Measurements from ENCODE around the gene TSPAN33. TPM values are rescaled to one million over a fixed set of nuclear protein-coding genes. Genes with fewer than 3 reads are reported as not detected.
"Not testable (repeated sequence)": the region's sequence is repeated elsewhere in the genome, so short reads cannot be mapped to it uniquely, and the experiment has no call there.

Gene TSPAN33
- total RNA-seq, 1 donor from 2014 or later = 1.3 TPM

- Histone ChIP-seq H3K4me3 (ENCODE audit: low read depth, low read length) (no peak overlapping the region), H3K27me3 (ENCODE audit: control insufficient read depth, insufficient read depth, low read length) (no peaks in the 10 kb centered on the region), H3K36me3 (ENCODE audit: control insufficient read depth, insufficient read depth, low read length) (no peaks in the 10 kb centered on the region)
- no peak for TF ChIP-seq CTCF (IDR thresholded peaks at IDR 0.05; ENCODE audit: insufficient read depth, low read length, severe bottlenecking)
- DNase-seq (ENCODE audit: low read depth) (no peak), FAIRE-seq (no peak)
Observed at GRCh38 chr7:129118182-129118581, 26.3 kb upstream of the TSPAN33 start.

- no peaks in the 10 kb centered on the region for H3K36me3 ChIP-seq (ENCODE audit: control insufficient read depth, insufficient read depth, low read length)
- TF ChIP-seq CTCF (IDR thresholded peaks at IDR 0.05; ENCODE audit: insufficient read depth, low read length, severe bottlenecking) = no peak
- DNase-seq (ENCODE audit: low read depth) (no peak), FAIRE-seq (no peak)
- no peaks in the 10 kb centered on the region for H3K27me3 ChIP-seq (ENCODE audit: control insufficient read depth, insufficient read depth, low read length)
- no peak overlapping the region for H3K4me3 ChIP-seq (ENCODE audit: low read depth, low read length)
Observed at GRCh38 chr7:129118976-129119375, 25.5 kb upstream of the TSPAN33 start.

- not testable (repeated sequence) for H3K27me3 ChIP-seq (ENCODE audit: control insufficient read depth, insufficient read depth, low read length); H3K4me3 ChIP-seq (ENCODE audit: low read depth, low read length); DNase-seq (ENCODE audit: low read depth); FAIRE-seq; H3K36me3 ChIP-seq (ENCODE audit: control insufficient read depth, insufficient read depth, low read length)
Observed at GRCh38 chr7:129121501-129122077, 22.9 kb upstream of the TSPAN33 start.

- FAIRE-seq (no peak), DNase-seq (ENCODE audit: low read depth) (no peak)
- Histone ChIP-seq H3K27me3 (ENCODE audit: control insufficient read depth, insufficient read depth, low read length) (no peaks in the 10 kb centered on the region), H3K36me3 (ENCODE audit: control insufficient read depth, insufficient read depth, low read length) (no peaks in the 10 kb centered on the region), H3K4me3 (ENCODE audit: low read depth, low read length) (no peak overlapping the region)
- no peak for TF ChIP-seq CTCF (IDR thresholded peaks at IDR 0.05; ENCODE audit: insufficient read depth, low read length, severe bottlenecking)
Observed at GRCh38 chr7:129122078-129122750, 22.3 kb upstream of the TSPAN33 start.

DNA sequence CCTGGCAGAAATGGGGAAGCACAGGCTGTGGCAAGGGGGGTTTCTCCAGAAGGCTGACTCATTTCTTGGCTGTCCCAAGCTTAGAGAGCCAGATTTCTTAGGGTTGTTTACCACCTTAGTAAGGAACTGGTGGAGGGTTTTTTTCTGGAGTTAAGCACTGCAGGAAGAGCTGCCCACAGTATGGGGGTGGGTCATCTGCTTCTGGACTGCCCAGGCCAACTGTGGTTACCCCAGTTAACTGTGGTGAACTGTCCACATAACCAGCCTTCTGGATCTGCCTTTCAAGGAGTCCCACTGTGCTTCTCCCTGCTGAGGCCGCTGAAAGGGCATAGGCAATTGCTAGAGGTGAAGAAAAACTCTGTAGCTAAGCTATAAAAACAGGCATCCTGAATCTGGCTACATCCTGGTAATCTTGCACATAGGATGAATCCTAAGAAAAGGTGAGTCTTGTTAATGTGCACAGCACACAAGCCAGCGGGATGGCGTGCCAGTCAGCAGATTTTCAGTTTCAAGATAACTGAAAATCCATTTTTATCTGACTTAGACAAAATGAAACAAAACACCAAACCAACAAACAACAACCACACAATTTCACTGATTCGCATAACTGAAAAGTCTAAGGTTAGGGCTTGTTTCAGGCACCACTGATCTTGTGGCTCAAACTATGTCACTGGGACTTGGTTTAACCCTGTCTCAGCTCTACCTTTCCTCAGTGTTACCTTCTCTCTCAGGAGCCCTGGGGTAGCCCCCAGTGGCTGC, 21.6 kb upstream of the TSPAN33 start:
- no peak for TF ChIP-seq CTCF (IDR thresholded peaks at IDR 0.05; ENCODE audit: insufficient read depth, low read length, severe bottlenecking)
- DNase-seq (ENCODE audit: low read depth) = no peak
- Histone ChIP-seq H3K27me3 (ENCODE audit: control insufficient read depth, insufficient read depth, low read length) (no peaks in the 10 kb centered on the region), H3K4me3 (ENCODE audit: low read depth, low read length) (no peak overlapping the region), H3K36me3 (ENCODE audit: control insufficient read depth, insufficient read depth, low read length) (no peaks in the 10 kb centered on the region)
- FAIRE-seq = no peak

GRCh38 chr7:129123510-129123857, 21.0 kb upstream of the TSPAN33 start:
- DNase-seq (ENCODE audit: low read depth) (no peak), FAIRE-seq (no peak)
- Histone ChIP-seq H3K27me3 (ENCODE audit: control insufficient read depth, insufficient read depth, low read length) (no peaks in the 10 kb centered on the region), H3K4me3 (ENCODE audit: low read depth, low read length) (no peak overlapping the region), H3K36me3 (ENCODE audit: control insufficient read depth, insufficient read depth, low read length) (no peaks in the 10 kb centered on the region)
- TF ChIP-seq CTCF (IDR thresholded peaks at IDR 0.05; ENCODE audit: insufficient read depth, low read length, severe bottlenecking) = no peak

Measured in bronchial epithelial cell (primary cell).